Activated naive CD4-positive, alpha-beta T cell treated with anti-CD3 and anti-CD28 coated beads for 36 hours (primary cell): ENCODE results near the gene DDA1. TPM values are rescaled to one million over a fixed set of nuclear protein-coding genes. Genes with fewer than 3 reads are reported as not detected.
"Not testable (repeated sequence)": the region's sequence is repeated elsewhere in the genome, so short reads cannot be mapped to it uniquely, and the experiment has no call there.

ENCODE experiments used
- CTCF ChIA-PET: fragments of 350-600 bp; sonication (Branson Sonifier 250); formaldehyde crosslinking; loops from one replicate; lab custom pipeline; 2021; ENCODE audit warnings: antibody characterized with exemption; lab: Charles Lee
- DNase-seq: peaks from one replicate; pipeline ENCODE4 v3.0.0-alpha.2; 2020
- H3K27ac Mint-ChIP-seq: one replicate; pipeline ENCODE4 v1.8.0; 2021; ENCODE audit warnings: mild to moderate bottlenecking, mixed read lengths
- H3K27me3 Mint-ChIP-seq: one replicate; pipeline ENCODE4 v1.8.0; 2021; ENCODE audit warnings: low read depth, mixed read lengths
- H3K36me3 Mint-ChIP-seq: one replicate; pipeline ENCODE4 v1.8.0; 2021; ENCODE audit warnings: low read depth, mixed read lengths
- H3K4me1 Mint-ChIP-seq: one replicate; pipeline ENCODE4 v1.8.0; 2021; ENCODE audit warnings: low read depth, mixed read lengths
- H3K4me3 Mint-ChIP-seq: one replicate; pipeline ENCODE4 v1.8.0; 2021; ENCODE audit warnings: mild to moderate bottlenecking, moderate library complexity, mixed read lengths
- H3K9me3 Mint-ChIP-seq: one replicate; pipeline ENCODE4 v1.8.0; 2021; ENCODE audit warnings: mixed read lengths
- intact Hi-C: fragments of 100-400 bp; cut with micrococcal nuclease; formaldehyde crosslinking; loops from one replicate; pipeline ENCODE4 v1.15.1; 2023
- total RNA-seq, 2 experiments: library from RNA; stranded (reverse); gene quantifications; one replicate each; pipeline ENCODE4 v1.2.3, GENCODE V29; 2021

Gene DDA1
- total RNA-seq, 2 experiments from 2014 or later, result 26.2 to 28.6 TPM

- H3K36me3 Mint-ChIP-seq, result peaks cover 23% of the 10 kb centered on the region
- H3K27me3 Mint-ChIP-seq, DNase-seq, H3K27ac Mint-ChIP-seq, intact Hi-C loops, H3K4me1 Mint-ChIP-seq, H3K4me3 Mint-ChIP-seq, H3K9me3 Mint-ChIP-seq, CTCF ChIA-PET: not testable (repeated sequence)
These were observed 34.5 kb upstream of the DDA1 start for GRCh38 chr19:17274892-17275291.

- intact Hi-C loops, result no loop called here
These were observed 33.8 kb upstream of the DDA1 start for GRCh38 chr19:17275441-17276175.

GRCh38 chr19:17279436-17279835 lies 29.9 kb upstream of the DDA1 start:
- intact Hi-C loops, result no loop called here

More at GRCh38 chr19:17275441-17276175, 33.8 kb upstream of the DDA1 start:
- no peak overlapping the region for H3K27ac Mint-ChIP-seq
- CTCF ChIA-PET, result no interaction called here
- no peak for DNase-seq
- no peak overlapping the region for H3K4me3 Mint-ChIP-seq
- H3K36me3 Mint-ChIP-seq, result peaks cover 19% of the 10 kb centered on the region
- H3K4me1 Mint-ChIP-seq, result no peaks in the 10 kb centered on the region
- H3K9me3 Mint-ChIP-seq, result no peaks in the 10 kb centered on the region
- no peaks in the 10 kb centered on the region for H3K27me3 Mint-ChIP-seq

GRCh38 chr19:17281391-17282304 lies 27.7 kb upstream of the DDA1 start, which contains the start of gene ANKLE1:
Gene ANKLE1 (plus strand): TSS chr19:17281901. CDS start chr19:17281921, 20 bp downstream.
- H3K4me3 Mint-ChIP-seq, result peak within 1 kb of the TSS; percentile 85
- peaks cover 13% of the 10 kb centered on the region for H3K4me1 Mint-ChIP-seq
- no peak within 1 kb of the TSS for H3K27ac Mint-ChIP-seq
- DNase-seq, result peak; percentile 54
- intact Hi-C loops, result loop anchor here (1.0 to 10.0 kb wide), 7 partner anchors 20 to 567 kb away; partner anchors contain the start of genes NWD1 and USE1
- no peaks in the 10 kb centered on the region for H3K27me3 Mint-ChIP-seq
- peaks cover 19% of the 10 kb centered on the region for H3K36me3 Mint-ChIP-seq
- H3K9me3 Mint-ChIP-seq, result no peaks in the 10 kb centered on the region
- CTCF ChIA-PET, result interaction anchor here (0.5 to 6.2 kb wide), 13 partner anchors 11 to 213 kb away, joined by 3 to 59 read pairs (median 3); partner anchors contain the start of genes BABAM1, OCEL1, USE1 and USHBP1

More at GRCh38 chr19:17279436-17279835, 29.9 kb upstream of the DDA1 start:
- Mint-ChIP-seq H3K4me1 (peaks cover 13% of the 10 kb centered on the region), H3K4me3 (no peak overlapping the region), H3K27ac (no peak overlapping the region), H3K9me3 (no peaks in the 10 kb centered on the region), H3K36me3 (peaks cover 22% of the 10 kb centered on the region), H3K27me3 (no peaks in the 10 kb centered on the region)
- CTCF ChIA-PET, result interaction anchor here (5.2 to 6.2 kb wide), 2 partner anchors 14 to 20 kb away, joined by 38 to 59 read pairs; partner anchors contain the start of genes BABAM1 and USHBP1
- DNase-seq, result no peak

GRCh38 chr19:17282488-17283125 lies 26.8 kb upstream of the DDA1 start:
- Mint-ChIP-seq H3K36me3 (peaks cover 17% of the 10 kb centered on the region), H3K27ac (no peak overlapping the region), H3K4me1 (peaks cover 13% of the 10 kb centered on the region), H3K4me3 (peak overlapping the region; percentile 85), H3K9me3 (no peaks in the 10 kb centered on the region), H3K27me3 (no peaks in the 10 kb centered on the region)
- intact Hi-C loops, result loop anchor here (1.0 to 10.0 kb wide), 7 partner anchors 21 to 568 kb away; partner anchors contain the start of genes NWD1 and USE1
- DNase-seq, result peak; percentile 87
- CTCF ChIA-PET, result interaction anchor here (0.5 to 6.2 kb wide), 13 partner anchors 10 to 294 kb away, joined by 3 to 59 read pairs (median 4); partner anchors contain the start of genes BABAM1, OCEL1, USE1 and USHBP1

- intact Hi-C loops, result loop anchor here (5.0 to 10.0 kb wide), 2 partner anchors 66 to 569 kb away; partner anchors contain the start of genes NWD1 and USE1
- Mint-ChIP-seq H3K9me3 (no peaks in the 10 kb centered on the region), H3K36me3 (peaks cover 17% of the 10 kb centered on the region), H3K4me1 (peaks cover 13% of the 10 kb centered on the region), H3K4me3 (peak overlapping the region; percentile 22), H3K27ac (no peak overlapping the region), H3K27me3 (no peaks in the 10 kb centered on the region)
- CTCF ChIA-PET, result interaction anchor here (0.6 to 6.2 kb wide), 14 partner anchors 9 to 295 kb away, joined by 3 to 59 read pairs (median 3); partner anchors contain the start of genes ABHD8, BABAM1, MRPL34 and USHBP1
- DNase-seq, result no peak
These were observed 25.8 kb upstream of the DDA1 start for GRCh38 chr19:17283504-17283996.

- CTCF ChIA-PET, result interaction anchor here (0.7 to 1.4 kb wide), 2 partner anchors 25 to 242 kb away, joined by 3 read pairs; no protein-coding TSS in a partner anchor
These were observed 23.8 kb upstream of the DDA1 start for GRCh38 chr19:17285415-17286135.

GRCh38 chr19:17286263-17286662 lies 23.1 kb upstream of the DDA1 start:
- H3K4me3 Mint-ChIP-seq, result no peak overlapping the region
- H3K27me3 Mint-ChIP-seq, result no peaks in the 10 kb centered on the region
- no peaks in the 10 kb centered on the region for H3K9me3 Mint-ChIP-seq
- DNase-seq, result no peak
- no peak overlapping the region for H3K27ac Mint-ChIP-seq
- peaks cover 17% of the 10 kb centered on the region for H3K36me3 Mint-ChIP-seq
- intact Hi-C loops, result loop anchor here (10.0 kb wide), 1 partner anchor 571 kb away; the partner anchor contains the start of gene NWD1
- H3K4me1 Mint-ChIP-seq, result peaks cover 11% of the 10 kb centered on the region
- CTCF ChIA-PET, result interaction anchor here (1.4 kb wide), 1 partner anchor 26 kb away, joined by 3 read pairs; no protein-coding TSS in a partner anchor

More at GRCh38 chr19:17285415-17286135, 23.8 kb upstream of the DDA1 start:
- peaks cover 17% of the 10 kb centered on the region for H3K36me3 Mint-ChIP-seq
- no peak for DNase-seq
- H3K4me1 Mint-ChIP-seq, result peaks cover 13% of the 10 kb centered on the region
- no peaks in the 10 kb centered on the region for H3K27me3 Mint-ChIP-seq
- H3K27ac Mint-ChIP-seq, result no peak overlapping the region
- intact Hi-C loops, result loop anchor here (10.0 kb wide), 1 partner anchor 571 kb away; the partner anchor contains the start of gene NWD1
- no peaks in the 10 kb centered on the region for H3K9me3 Mint-ChIP-seq
- no peak overlapping the region for H3K4me3 Mint-ChIP-seq

GRCh38 chr19:17286752-17287151 lies 22.6 kb upstream of the DDA1 start:
- Mint-ChIP-seq H3K27me3 (no peaks in the 10 kb centered on the region), H3K27ac (no peak overlapping the region), H3K4me1 (peaks cover 8% of the 10 kb centered on the region), H3K9me3 (no peaks in the 10 kb centered on the region), H3K36me3 (peaks cover 17% of the 10 kb centered on the region), H3K4me3 (no peak overlapping the region)
- intact Hi-C loops, result loop anchor here (10.0 kb wide), 1 partner anchor 572 kb away; the partner anchor contains the start of gene NWD1
- CTCF ChIA-PET, result interaction anchor here (1.4 kb wide), 1 partner anchor 27 kb away, joined by 3 read pairs; no protein-coding TSS in a partner anchor
- DNase-seq, result no peak

GRCh38 chr19:17289489-17289888 lies 19.9 kb upstream of the DDA1 start:
- peak; percentile 65 for DNase-seq
- no peaks in the 10 kb centered on the region for H3K27me3 Mint-ChIP-seq
- CTCF ChIA-PET, result interaction anchor here (0.7 to 1.9 kb wide), 3 partner anchors 15 to 190 kb away, joined by 3 to 8 read pairs (median 3); no protein-coding TSS in a partner anchor
- no peak overlapping the region for H3K27ac Mint-ChIP-seq
- no peak overlapping the region for H3K4me3 Mint-ChIP-seq
- peaks cover 5% of the 10 kb centered on the region for H3K4me1 Mint-ChIP-seq
- intact Hi-C loops, result loop anchor here (10.0 kb wide), 1 partner anchor 575 kb away; the partner anchor contains the start of gene NWD1
- no peaks in the 10 kb centered on the region for H3K9me3 Mint-ChIP-seq
- peaks cover 5% of the 10 kb centered on the region for H3K36me3 Mint-ChIP-seq
